Measurements from ENCODE around the gene ARPP21.

Gene ARPP21

DNA sequence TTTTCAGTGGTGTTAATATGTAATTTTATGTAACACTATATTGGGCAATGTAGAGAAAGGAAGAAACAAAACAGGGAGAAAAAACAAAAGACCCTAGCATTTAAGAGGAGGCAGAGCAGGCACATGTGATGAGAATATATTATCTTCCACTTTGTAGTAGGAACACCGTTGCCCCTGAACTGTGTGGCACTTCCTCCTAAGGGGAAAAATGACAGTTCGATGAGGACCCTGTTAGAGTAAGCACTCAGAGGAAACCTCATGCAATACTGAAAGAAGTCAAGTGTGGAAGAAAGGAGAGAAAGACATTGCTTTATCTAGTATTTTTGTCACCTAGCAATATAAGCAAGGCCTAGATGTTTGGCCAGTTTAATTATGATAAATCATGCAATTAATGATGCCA, 32.2 kb downstream of the ARPP21 start:
- no peak for TF ChIP-seq ZNF26 (tag by site-specific recombination; IDR thresholded peaks at IDR 0.05)
- no peak for TF ChIP-seq ZNF350 (tag by site-specific recombination; IDR thresholded peaks at IDR 0.05)
- no peak for TF ChIP-seq ZXDB (tag by site-specific recombination; IDR thresholded peaks at IDR 0.05)
- TF ChIP-seq ZNF624 (tag by site-specific recombination; IDR thresholded peaks at IDR 0.05), result no peak
- TF ChIP-seq ZNF677 (tag by site-specific recombination; IDR thresholded peaks at IDR 0.05), result no peak
- TF ChIP-seq ZNF777 (tag by site-specific recombination; IDR thresholded peaks at IDR 0.05; ENCODE audit: borderline replicate concordance), result no peak
- no peak for TF ChIP-seq ZNF76 (tag by site-specific recombination; IDR thresholded peaks at IDR 0.05; ENCODE audit: borderline replicate concordance, low read depth)
- TF ChIP-seq ZNF596 (tag by site-specific recombination; IDR thresholded peaks at IDR 0.05), result no peak
- no peak for TF ChIP-seq ZBTB8A (tag by site-specific recombination; IDR thresholded peaks at IDR 0.05)
- H3K4me1 ChIP-seq (ENCODE audit: control insufficient read depth, insufficient read depth, low read length), result no peaks in the 10 kb centered on the region
- no peak overlapping the region for H3K4me3 ChIP-seq (ENCODE audit: low read depth, low read length)
- H3K27ac ChIP-seq (ENCODE audit: extremely low read depth, low read depth, low read length), result no peak overlapping the region
- ChIA-PET POLR2A (no interaction called here), CTCF (no interaction called here)
- no peaks in the 10 kb centered on the region for H3K36me3 ChIP-seq (ENCODE audit: control insufficient read depth in 2 of 2, insufficient read depth in 1 of 2, low read length in 2 of 2)
- no peaks in the 10 kb centered on the region for H3K9me3 ChIP-seq (ENCODE audit: control insufficient read depth, insufficient read depth, low read depth, low read length)

DNA sequence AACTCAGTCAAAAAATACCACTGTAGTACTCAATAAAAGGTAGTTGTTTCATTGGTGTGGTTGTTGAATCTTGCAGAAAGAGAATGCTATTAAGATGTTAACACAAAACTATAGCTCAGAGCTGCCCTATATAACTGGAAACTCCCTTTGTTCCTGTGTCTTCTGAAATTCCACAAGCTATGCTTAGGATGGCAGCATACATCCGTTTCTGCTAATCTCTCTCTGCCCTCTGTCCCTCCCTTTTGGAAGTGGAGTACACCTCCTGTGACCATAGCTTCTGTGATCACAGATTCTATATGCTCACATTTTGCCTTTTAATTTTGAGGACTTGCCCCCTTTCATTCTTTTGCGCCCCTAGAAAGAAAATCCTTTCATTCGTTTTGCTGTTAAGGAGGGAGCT, 33.7 kb downstream of the ARPP21 start:
- CTCF ChIA-PET, result no interaction called here
- Histone ChIP-seq H3K4me3 (ENCODE audit: low read depth, low read length) (no peak overlapping the region), H3K9me3 (ENCODE audit: control insufficient read depth, insufficient read depth, low read depth, low read length) (no peaks in the 10 kb centered on the region), H3K4me1 (ENCODE audit: control insufficient read depth, insufficient read depth, low read length) (no peaks in the 10 kb centered on the region), H3K36me3 (ENCODE audit: control insufficient read depth in 2 of 2, insufficient read depth in 1 of 2, low read length in 2 of 2) (no peaks in the 10 kb centered on the region), H3K27ac (ENCODE audit: extremely low read depth, low read depth, low read length) (no peak overlapping the region)
- POLR2A ChIA-PET, result no interaction called here
- TF ChIP-seq ZBTB26 (tag by site-specific recombination; optimal IDR thresholded peaks at IDR 0.05), result no peak
- TF ChIP-seq ZNF398 (tag by site-specific recombination; IDR thresholded peaks at IDR 0.05), result no peak
- no peak for TF ChIP-seq ZNF169 (tag by site-specific recombination; IDR thresholded peaks at IDR 0.05)

GRCh38 chr3:35674451-35675109, 35.3 kb downstream of the ARPP21 start:
- CTCF ChIA-PET, result no interaction called here
- Histone ChIP-seq H3K36me3 (ENCODE audit: control insufficient read depth in 2 of 2, insufficient read depth in 1 of 2, low read length in 2 of 2) (no peaks in the 10 kb centered on the region), H3K9me3 (ENCODE audit: control insufficient read depth, insufficient read depth, low read depth, low read length) (no peaks in the 10 kb centered on the region), H3K4me3 (ENCODE audit: low read depth, low read length) (no peak overlapping the region), H3K4me1 (ENCODE audit: control insufficient read depth, insufficient read depth, low read length) (no peaks in the 10 kb centered on the region), H3K27ac (ENCODE audit: extremely low read depth, low read depth, low read length) (no peak overlapping the region)
- POLR2A ChIA-PET, result no interaction called here
- TF ChIP-seq ZNF626 (tag by site-specific recombination; IDR thresholded peaks at IDR 0.05), result no peak
- no peak for TF ChIP-seq ZNF423 (tag by site-specific recombination; IDR thresholded peaks at IDR 0.05)
- no peak for TF ChIP-seq SP3 (tag by site-specific recombination; IDR thresholded peaks at IDR 0.05)
- no peak for TF ChIP-seq ZNF202 (tag by site-specific recombination; IDR thresholded peaks at IDR 0.05; ENCODE audit: borderline replicate concordance)
- no peak for TF ChIP-seq ZNF341 (tag by site-specific recombination; IDR thresholded peaks at IDR 0.05; ENCODE audit: low read depth)
- TF ChIP-seq ZNF354C (tag by site-specific recombination; IDR thresholded peaks at IDR 0.05; ENCODE audit: borderline replicate concordance, low read depth), result no peak
- TF ChIP-seq ZNF37A (tag by site-specific recombination; IDR thresholded peaks at IDR 0.05), result no peak
- no peak for TF ChIP-seq ZSCAN4 (tag by site-specific recombination; IDR thresholded peaks at IDR 0.05)
